Upper lobe of left lung (tissue), 4 donors: ENCODE data around the gene OR8G5.

Experiments used
- CTCF ChIP-seq, 6 experiments: fragments of 450-650 bp in 4 of 6; fragments of 200-600 bp in 2 of 6; sonication (generic) in 2 of 6; IDR thresholded peaks; one replicate each; pipeline ENCODE4 v1.5.1; 2016 to 2019; ENCODE audit warnings: antibody characterized with exemption in 6 of 6
- EP300 ChIP-seq, 4 donors: sonication (generic); formaldehyde crosslinking; IDR thresholded peaks; one replicate each; pipeline ENCODE4 v1.5.1; 2017; ENCODE audit warnings: antibody characterized with exemption in 4 of 4, control low read depth in 2 of 4
- POLR2A ChIP-seq, 4 donors: fragments of 450-650 bp; IDR thresholded peaks; one replicate each; pipeline ENCODE4 v1.5.1; 2016 to 2017; ENCODE audit warnings: antibody characterized with exemption in 4 of 4, mild to moderate bottlenecking in 2 of 4
- POLR2AphosphoS5 ChIP-seq, 2 donors: sonication (generic); formaldehyde crosslinking; IDR thresholded peaks; one replicate each; pipeline ENCODE4 v1.5.1; 2017; ENCODE audit warnings: antibody characterized with exemption in 2 of 2

- TF ChIP-seq POLR2A (IDR thresholded peaks at IDR 0.05) (no peak), CTCF (IDR thresholded peaks at IDR 0.05) (no peak), EP300 (IDR thresholded peaks at IDR 0.05) (no peak), POLR2AphosphoS5 (IDR thresholded peaks at IDR 0.05) (no peak)
Measured at GRCh38 chr11:124301548-124301947, 45.4 kb downstream of the OR8G5 start.
